H1 (cell line): Measurements from ENCODE around the gene EDA. TPM values are rescaled to one million over a fixed set of nuclear protein-coding genes. Genes with fewer than 3 reads are reported as not detected.

Experiments used
- CTCF ChIA-PET: fragments of 300-600 bp; sonication (Branson Sonifier 250); formaldehyde crosslinking; loops from one replicate; lab custom pipeline; 2021; ENCODE audit not compliant: partially characterized antibody; lab: Charles Lee
- POLR2A ChIA-PET: fragments of 300-600 bp; sonication (Branson Sonifier 250); formaldehyde crosslinking; loops from one replicate; lab custom pipeline; 2021; ENCODE audit warnings: inconsistent platforms; ENCODE audit not compliant: partially characterized antibody; lab: Charles Lee
- DNase-seq, 2 experiments: peaks; one replicate each; pipeline versions ENCODE4 v3.0.0 to v3.0.0-alpha.2; 2010 to 2022; ENCODE audit warnings: low spot score in 2 of 2, low read depth in 1 of 2, mixed read lengths in 1 of 2
- FAIRE-seq: peaks from 2 replicates; lab custom pipeline; 2011; peaks lifted over from hg19 to GRCh38; lab: Jason Lieb, UNC
- H2AFZ ChIP-seq: 2 replicates; pipeline ENCODE4 v1.8.1; 2012; ENCODE audit warnings: low read length, inconsistent platforms
- H2AK5ac ChIP-seq: 2 replicates; pipeline ENCODE4 v1.6.1; 2013; ENCODE audit warnings: low read depth, low read length
- H2BK120ac ChIP-seq: replicated peaks from 2 replicates; pipeline ENCODE3; 2013; ENCODE audit warnings: low read depth, low read length, inconsistent platforms
- H2BK12ac ChIP-seq: 2 replicates; pipeline ENCODE4 v1.6.1; 2013; ENCODE audit warnings: low read depth, low read length
- H2BK15ac ChIP-seq: 2 replicates; pipeline ENCODE4 v1.6.1; 2013; ENCODE audit warnings: low read length
- H2BK20ac ChIP-seq: 2 replicates; pipeline ENCODE4 v1.6.1; 2013; ENCODE audit warnings: low read length
- H2BK5ac ChIP-seq: 2 replicates; pipeline ENCODE4 v1.6.1; 2013; ENCODE audit warnings: low read depth, low read length
- H3K14ac ChIP-seq: 2 replicates; pipeline ENCODE4 v1.6.1; 2013; ENCODE audit warnings: inconsistent platforms; ENCODE audit not compliant: insufficient read length
- H3K18ac ChIP-seq: 2 replicates; pipeline ENCODE4 v1.6.1; 2013; ENCODE audit warnings: low read length; ENCODE audit errors: extremely low read depth
- H3K23ac ChIP-seq: 2 replicates; pipeline ENCODE4 v1.6.1; 2013; ENCODE audit warnings: inconsistent platforms; ENCODE audit not compliant: insufficient read length
- H3K23me2 ChIP-seq: 2 replicates; pipeline ENCODE4 v1.6.1; 2013; ENCODE audit warnings: low read depth, low read length
- H3K27ac ChIP-seq: 2 replicates; pipeline ENCODE4 v1.6.1; 2011; ENCODE audit warnings: low read depth, low read length, inconsistent platforms
- H3K27me3 ChIP-seq, 4 experiments: replicated peaks in 1 of 4; 1 replicate in 1 of 4; 2 replicates in 3 of 4; pipeline versions ENCODE4 v1.6.1 to v1.8.1; 2011 to 2013; ENCODE audit warnings: low read length in 3 of 4, mild to moderate bottlenecking in 3 of 4, inconsistent platforms in 2 of 4, mixed read lengths in 2 of 4, moderate library complexity in 1 of 4; ENCODE audit not compliant: control insufficient read depth in 3 of 4, insufficient read depth in 3 of 4; ENCODE audit errors: extremely low read depth in 1 of 4
- H3K36me3 ChIP-seq, 4 experiments: 2 replicates each; pipeline versions ENCODE4 v1.6.1 to v1.8.1; 2011 to 2013; ENCODE audit warnings: mild to moderate bottlenecking in 4 of 4, low read length in 3 of 4, moderate library complexity in 2 of 4, control low read depth in 1 of 4, inconsistent platforms in 1 of 4; ENCODE audit not compliant: insufficient read depth in 4 of 4, control insufficient read depth in 2 of 4
- H3K4ac ChIP-seq: replicated peaks from 2 replicates; pipeline ENCODE3; 2013; ENCODE audit warnings: low read length, low read depth, mixed read lengths, inconsistent platforms; ENCODE audit not compliant: insufficient read length
- H3K4me1 ChIP-seq, 4 experiments: replicated peaks in 1 of 4; 1 replicate in 1 of 4; 2 replicates in 3 of 4; pipeline versions ENCODE4 v1.6.1 to v1.8.1; 2011 to 2013; ENCODE audit warnings: low read length in 3 of 4, inconsistent platforms in 2 of 4, mixed read lengths in 1 of 4; ENCODE audit not compliant: insufficient read depth in 4 of 4, control insufficient read depth in 3 of 4
- H3K4me2 ChIP-seq, 2 experiments: 2 replicates each; pipeline versions ENCODE4 v1.6.1 to v1.8.1; 2011 to 2013; ENCODE audit warnings: low read depth in 2 of 2, low read length in 2 of 2, control low read depth in 1 of 2, inconsistent platforms in 1 of 2, mild to moderate bottlenecking in 1 of 2; ENCODE audit not compliant: insufficient read depth in 1 of 2
- H3K4me3 ChIP-seq, 4 experiments: fragments of 200-600, 300-600 bp in 1 of 4; sonication (generic), shearing (Covaris generic), sonication (Bioruptor Twin) in 1 of 4; 2 replicates each; pipeline versions ENCODE4 v1.5.1 to v1.8.1; 2011 to 2016; ENCODE audit warnings: low read length in 4 of 4, low read depth in 3 of 4, control low read depth in 2 of 4, inconsistent platforms in 2 of 4, mild to moderate bottlenecking in 2 of 4, mixed read lengths in 1 of 4, moderate library complexity in 1 of 4; ENCODE audit not compliant: insufficient read depth in 2 of 4; ENCODE audit errors: extremely low read depth in 1 of 4
- H3K56ac ChIP-seq: replicated peaks from 2 replicates; pipeline ENCODE3; 2013; ENCODE audit warnings: low read depth, mild to moderate bottlenecking, mixed read lengths, low read length, inconsistent platforms; ENCODE audit not compliant: insufficient read length
- H3K79me1 ChIP-seq: 2 replicates; pipeline ENCODE4 v1.6.1; 2013; ENCODE audit warnings: low read depth, low read length, control low read depth
- H3K79me2 ChIP-seq, 2 experiments: 2 replicates each; pipeline versions ENCODE4 v1.6.1 to v1.8.1; 2012 to 2013; ENCODE audit warnings: low read length in 2 of 2, mild to moderate bottlenecking in 2 of 2, inconsistent platforms in 1 of 2; ENCODE audit not compliant: insufficient read depth in 2 of 2, control insufficient read depth in 1 of 2
- H3K9ac ChIP-seq, 4 experiments: replicated peaks in 1 of 4; 1 replicate in 1 of 4; 2 replicates in 3 of 4; pipeline versions ENCODE4 v1.6.1 to v1.8.1; 2011 to 2013; ENCODE audit warnings: low read depth in 3 of 4, low read length in 3 of 4, control low read depth in 2 of 4, mild to moderate bottlenecking in 2 of 4, moderate library complexity in 2 of 4, inconsistent platforms in 1 of 4; ENCODE audit errors: extremely low read depth in 1 of 4
- H3K9me3 ChIP-seq, 2 experiments: 2 replicates each; pipeline versions ENCODE4 v1.6.1 to v1.8.1; 2012 to 2013; ENCODE audit warnings: mild to moderate bottlenecking in 2 of 2, moderate library complexity in 2 of 2, control low read depth in 1 of 2, inconsistent platforms in 1 of 2, low read depth in 1 of 2, low read length in 1 of 2, mixed read lengths in 1 of 2; ENCODE audit not compliant: insufficient read depth in 2 of 2
- H4K20me1 ChIP-seq, 2 experiments: replicated peaks in 1 of 2; 2 replicates each; pipeline versions ENCODE3 to v1.8.1; 2011 to 2013; ENCODE audit warnings: inconsistent platforms in 2 of 2, low read length in 2 of 2, mild to moderate bottlenecking in 1 of 2; ENCODE audit not compliant: insufficient read depth in 2 of 2, control insufficient read depth in 1 of 2
- H4K5ac ChIP-seq: 2 replicates; pipeline ENCODE4 v1.6.1; 2013; ENCODE audit warnings: low read length, low read depth, mixed read lengths, inconsistent platforms; ENCODE audit not compliant: insufficient read length
- H4K8ac ChIP-seq: 2 replicates; pipeline ENCODE4 v1.8.0; 2013; ENCODE audit warnings: mild to moderate bottlenecking, moderate library complexity, low read length, inconsistent platforms; ENCODE audit not compliant: insufficient read depth; ENCODE audit errors: extremely low read depth
- H4K91ac ChIP-seq: replicated peaks from 2 replicates; pipeline ENCODE3; 2013; ENCODE audit warnings: low read length, mixed read lengths, inconsistent platforms; ENCODE audit not compliant: insufficient read length
- CBX5 ChIP-seq: fragments of 300-800, 300-1000 bp; sonication (generic); IDR thresholded peaks from 2 replicates; pipeline ENCODE4 v1.7.1; 2016; ENCODE audit warnings: antibody characterized with exemption, low read length, low read depth
- JUND ChIP-seq: IDR thresholded peaks from 2 replicates; pipeline ENCODE4 v1.6.1; 2011; ENCODE audit warnings: mild to moderate bottlenecking, improper control_type of control experiment, low read length
- PHF8 ChIP-seq: fragments of 200-600 bp; sonication (generic); conservative IDR thresholded peaks from 2 replicates; pipeline ENCODE4 v1.7.1; 2012; ENCODE audit warnings: low read depth, mild to moderate bottlenecking, inconsistent platforms, low read length, moderate library complexity
- SRF ChIP-seq: IDR thresholded peaks from 2 replicates; pipeline ENCODE4 v1.6.1; 2011; ENCODE audit warnings: mild to moderate bottlenecking, low read depth, low read length, moderate library complexity
- WGBS, 2 experiments: shearing (Covaris generic) in 1 of 2; methylation state at CpG; one replicate each; pipeline versions ENCODE4 v1.1.6 to v1.1.7; 2013 to 2015; ENCODE audit warnings: low lambda C conversion rate in 2 of 2, mixed read lengths in 2 of 2, inconsistent platforms in 1 of 2, low coverage in 1 of 2, missing lambda C conversion rate in 1 of 2; ENCODE audit not compliant: insufficient replicate concordance in 2 of 2, insufficient coverage in 1 of 2, insufficient read length in 1 of 2; ENCODE audit errors: extremely low coverage in 1 of 2, missing lambda C conversion rate in 1 of 2; 5-methylcytosine and 5-hydroxymethylcytosine counted together
- polyA plus RNA-seq, 7 experiments: library from polyadenylated mRNA; depleted of rRNA in 3 of 7; stranded (reverse) in 5 of 7; unstranded in 2 of 7; fragments of >200 nt in 5 of 7; fragments of 200-250 nt in 2 of 7; gene quantifications; 1 replicate in 5 of 7; 2 replicates in 1 of 7; 4 replicates in 1 of 7; pipeline versions ENCODE4 v1.2.1 to v1.2.3, GENCODE V29; 2011 to 2013; ENCODE audit warnings: missing spikeins in 2 of 7, mixed read lengths in 2 of 7
- total RNA-seq: library from RNA; stranded (reverse); fragmentation: NEBNext Ultra II Directional; extraction: Animal tissue kit (Norgen Biotek cat#: 25700); gene quantifications from 2 replicates; pipeline ENCODE4 v1.2.1, GENCODE V29; 2021

The EDA gene
- total and polyA plus RNA-seq, 2 of the 8 experiments (the other 6 are each of a cell fraction or from before 2014, with no cell fraction given) = 7.5 to 10.5 TPM

GRCh38 chrX:69987691-69988090, 371.8 kb downstream of the EDA start:
- H3K36me3 ChIP-seq = no peaks in the 10 kb centered on the region
- H4K20me1 ChIP-seq = no peaks in the 10 kb centered on the region
- no peak overlapping the region for H2BK5ac ChIP-seq
- H2BK120ac ChIP-seq = no peak overlapping the region
- no peak overlapping the region for H3K9ac ChIP-seq
- no peak overlapping the region for H2AK5ac ChIP-seq
- POLR2A ChIA-PET = no interaction called here
- no peak overlapping the region for H3K56ac ChIP-seq
- H3K4me3 ChIP-seq = no peak overlapping the region
- no peaks in the 10 kb centered on the region for H3K79me2 ChIP-seq
- H3K27ac ChIP-seq = no peak overlapping the region
- H3K23ac ChIP-seq = no peak overlapping the region
- H2BK20ac ChIP-seq = no peak overlapping the region
- CTCF ChIA-PET = no interaction called here
- no peak for TF ChIP-seq JUND
- TF ChIP-seq CBX5 = no peak
- TF ChIP-seq SRF = no peak
- no peak for TF ChIP-seq PHF8
- no peak overlapping the region for H3K4ac ChIP-seq
- no peak for DNase-seq
- H3K4me1 ChIP-seq = no peaks in the 10 kb centered on the region
- no peak overlapping the region for H4K5ac ChIP-seq
- no peak overlapping the region for H2AFZ ChIP-seq
- H3K14ac ChIP-seq = no peak overlapping the region
- H2BK12ac ChIP-seq = no peak overlapping the region
- no peak overlapping the region for H3K4me2 ChIP-seq
- H3K27me3 ChIP-seq = no peaks in the 10 kb centered on the region
- H3K23me2 ChIP-seq = no peaks in the 10 kb centered on the region
- WGBS, 2 experiments = 83% methylated on average over 1 of the region's 2 CpGs; no CpG with 5 or more reads in 1 of the 2 experiments
- H3K79me1 ChIP-seq = no peaks in the 10 kb centered on the region
- H3K9me3 ChIP-seq = no peaks in the 10 kb centered on the region
- no peak for FAIRE-seq
- no peak overlapping the region for H2BK15ac ChIP-seq
- no peak overlapping the region for H4K91ac ChIP-seq
- H3K18ac ChIP-seq = no peak overlapping the region
- no peak overlapping the region for H4K8ac ChIP-seq
